Measurements from ENCODE around the gene CEP72. TPM values are rescaled to one million over a fixed set of nuclear protein-coding genes. Genes with fewer than 3 reads are reported as not detected.

CEP72 gene
- polyA plus RNA-seq, 1 donor (not counting 4 experiments of a cell fraction or from before 2014, with no cell fraction given): 4.5 TPM

GRCh38 chr5:661891-662750 lies 50.0 kb downstream of the CEP72 start:
- no peaks in the 10 kb centered on the region for H3K79me2 ChIP-seq (ENCODE audit: control insufficient read depth, insufficient read depth, low read length)
- no peak overlapping the region for H3K4me2 ChIP-seq (ENCODE audit: control insufficient read depth, extremely low read depth, insufficient read depth, low read depth, low read length)
- FAIRE-seq (no peak), DNase-seq (ENCODE audit: low read depth, low spot score) (no peak)
- H3K9me3 ChIP-seq (ENCODE audit: control insufficient read depth, low read depth, low read length): no peaks in the 10 kb centered on the region
- no peaks in the 10 kb centered on the region for H3K9me1 ChIP-seq (ENCODE audit: control insufficient read depth, extremely low read depth, insufficient read depth, low read length)
- dilution Hi-C loops (cut with MboI; ENCODE audit: extremely low pct_ligation_motif_present, low sequenced_read_pairs): no loop called here
- no peak overlapping the region for H3K27ac ChIP-seq (ENCODE audit: control insufficient read depth, insufficient read depth, low read length)
- H3K4me1 ChIP-seq (ENCODE audit: control insufficient read depth, extremely low read depth, insufficient read depth, low read length): no peaks in the 10 kb centered on the region
- H3K4me3 ChIP-seq (ENCODE audit: control insufficient read depth in 2 of 3, extremely low read depth in 1 of 3, insufficient read depth in 2 of 3, low read depth in 1 of 3, low read length in 3 of 3): no peak overlapping the region
- H2AFZ ChIP-seq (ENCODE audit: control insufficient read depth, low read length): no peak overlapping the region
- no peaks in the 10 kb centered on the region for H3K27me3 ChIP-seq (ENCODE audit: control insufficient read depth, extremely low read depth, insufficient read depth, low read length)
- no peak overlapping the region for H3K9ac ChIP-seq (ENCODE audit: control insufficient read depth, extremely low read depth, insufficient read depth, low read length)
- TF ChIP-seq CTCF (optimal IDR thresholded peaks at IDR 0.05 in 1 of 3, IDR thresholded peaks at IDR 0.05 in 1 of 3, conservative IDR thresholded peaks at IDR 0.05 in 1 of 3; ENCODE audit: extremely low read depth in 1 of 3, insufficient read depth in 2 of 3, low read length in 3 of 3) (no peak), EZH2 (IDR thresholded peaks at IDR 0.05; ENCODE audit: low read length) (no peak)
- no peaks in the 10 kb centered on the region for H4K20me1 ChIP-seq (ENCODE audit: control insufficient read depth, extremely low read depth, insufficient read depth, low read length)
- peaks cover 18 to 31% of the 10 kb centered on the region in 2 experiments for H3K36me3 ChIP-seq (ENCODE audit: control insufficient read depth in 2 of 2, extremely low read depth in 1 of 2, insufficient read depth in 2 of 2, low read length in 2 of 2)

GRCh38 chr5:662751-663435 lies 50.8 kb downstream of the CEP72 start:
- Histone ChIP-seq H3K79me2 (ENCODE audit: control insufficient read depth, insufficient read depth, low read length) (no peaks in the 10 kb centered on the region), H3K4me3 (ENCODE audit: control insufficient read depth in 2 of 3, extremely low read depth in 1 of 3, insufficient read depth in 2 of 3, low read depth in 1 of 3, low read length in 3 of 3) (no peak overlapping the region), H3K4me2 (ENCODE audit: control insufficient read depth, extremely low read depth, insufficient read depth, low read depth, low read length) (no peak overlapping the region), H2AFZ (ENCODE audit: control insufficient read depth, low read length) (no peak overlapping the region), H3K27ac (ENCODE audit: control insufficient read depth, insufficient read depth, low read length) (no peak overlapping the region), H3K9me3 (ENCODE audit: control insufficient read depth, low read depth, low read length) (no peaks in the 10 kb centered on the region), H3K27me3 (ENCODE audit: control insufficient read depth, extremely low read depth, insufficient read depth, low read length) (no peaks in the 10 kb centered on the region), H3K9ac (ENCODE audit: control insufficient read depth, extremely low read depth, insufficient read depth, low read length) (no peak overlapping the region), H3K36me3 (ENCODE audit: control insufficient read depth in 2 of 2, extremely low read depth in 1 of 2, insufficient read depth in 2 of 2, low read length in 2 of 2) (peaks cover 15 to 28% of the 10 kb centered on the region in 2 experiments), H3K9me1 (ENCODE audit: control insufficient read depth, extremely low read depth, insufficient read depth, low read length) (no peaks in the 10 kb centered on the region), H3K4me1 (ENCODE audit: control insufficient read depth, extremely low read depth, insufficient read depth, low read length) (no peaks in the 10 kb centered on the region), H4K20me1 (ENCODE audit: control insufficient read depth, extremely low read depth, insufficient read depth, low read length) (no peaks in the 10 kb centered on the region)
- TF ChIP-seq EZH2 (IDR thresholded peaks at IDR 0.05; ENCODE audit: low read length): no peak
- no peak for TF ChIP-seq CTCF (optimal IDR thresholded peaks at IDR 0.05 in 1 of 3, IDR thresholded peaks at IDR 0.05 in 1 of 3, conservative IDR thresholded peaks at IDR 0.05 in 1 of 3; ENCODE audit: extremely low read depth in 1 of 3, insufficient read depth in 2 of 3, low read length in 3 of 3)
- FAIRE-seq: no peak
- dilution Hi-C loops (cut with MboI; ENCODE audit: extremely low pct_ligation_motif_present, low sequenced_read_pairs): no loop called here
- DNase-seq (ENCODE audit: low read depth, low spot score): no peak

All from keratinocyte (primary cell).